Fibroblast of villous mesenchyme (primary cell): ENCODE data around the gene TNMD. TPM values are rescaled to one million over a fixed set of nuclear protein-coding genes. Genes with fewer than 3 reads are reported as not detected.

Source experiments
- DNase-seq: peaks from one replicate; pipeline ENCODE4 v3.0.0-alpha.2; 2010; ENCODE audit warnings: low read depth
- H3K4me3 ChIP-seq: 2 replicates; pipeline ENCODE4 v1.5.1; 2011; ENCODE audit warnings: low read depth, mild to moderate bottlenecking, low read length
- CTCF ChIP-seq: IDR thresholded peaks from 2 replicates; pipeline ENCODE4 v1.5.1; 2012; ENCODE audit warnings: low read depth, mild to moderate bottlenecking, low read length; ENCODE audit not compliant: insufficient read depth
- total RNA-seq: library from RNA; depleted of rRNA; stranded (reverse); fragments of >200 nt; gene quantifications from 2 replicates; pipeline ENCODE4 v1.2.3, GENCODE V29; 2012

Gene TNMD
- total RNA-seq, 1 donor, result not detected

DNA sequence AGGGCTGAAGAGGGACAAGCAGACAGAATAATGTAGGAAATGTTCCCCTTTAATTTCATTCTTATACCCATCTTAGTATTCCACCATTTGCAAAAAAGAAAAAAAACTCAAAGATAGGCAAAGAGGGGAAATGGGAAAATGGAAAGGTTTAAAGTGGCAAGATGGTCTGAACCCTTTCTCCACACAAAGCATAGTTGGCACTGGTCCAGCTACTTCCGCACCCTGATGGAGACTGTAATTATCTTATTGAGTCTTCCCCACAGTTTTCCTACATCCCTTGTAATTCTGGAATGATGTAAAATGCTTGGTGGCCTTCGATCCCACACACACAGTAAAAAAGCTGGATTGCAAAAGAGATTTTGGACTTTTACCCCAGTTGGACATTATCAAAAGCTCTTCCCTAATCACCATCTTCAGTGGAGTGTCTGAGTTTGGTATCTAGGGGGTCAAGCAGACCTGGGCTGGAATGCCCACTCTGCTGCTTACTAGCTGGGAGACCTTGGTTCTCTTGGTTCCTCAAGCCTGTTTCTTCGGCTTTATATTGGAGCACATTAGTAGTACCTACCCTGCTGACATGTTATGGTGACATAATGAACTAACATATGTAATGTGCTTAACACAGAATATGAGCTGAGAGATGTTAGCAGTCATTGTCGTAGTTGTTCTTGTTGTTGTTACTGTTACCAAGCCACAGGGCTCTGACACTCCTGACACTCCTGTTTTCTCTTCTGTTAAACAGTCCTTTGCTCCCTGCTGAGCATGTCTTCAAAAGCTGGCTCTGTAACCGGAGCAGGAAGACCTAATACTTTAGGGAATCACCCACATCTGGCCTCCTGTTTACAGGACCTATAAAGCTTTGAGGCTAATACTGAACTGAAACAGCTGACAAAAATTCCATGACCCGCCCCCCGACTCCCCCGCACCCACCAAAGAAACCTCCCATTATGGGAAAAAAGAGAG, 64.0 kb downstream of the TNMD start:
- peak overlapping the region; percentile 1 for H3K4me3 ChIP-seq
- TF ChIP-seq CTCF, result no peak
- DNase-seq, result peak; percentile 94

Other genes starting within 250 kb of the TNMD start
- 0.32 and 0.86 TPM in 2 replicates for gene PCDH19, start 174.7 kb upstream of the TNMD start, total RNA-seq
- 30.0 and 44.5 TPM in 2 replicates for gene TSPAN6, start 51.9 kb downstream of the TNMD start, total RNA-seq
- 44.1 and 66.1 TPM in 2 replicates for gene SRPX2, start 59.3 kb downstream of the TNMD start, total RNA-seq
- 4.3 and 32.9 TPM in 2 replicates for gene SYTL4, start 147.2 kb downstream of the TNMD start, total RNA-seq
- gene CSTF2, start 235.5 kb downstream of the TNMD start, total RNA-seq, result 14.5 and 16.0 TPM in 2 replicates